HG03520 (cell line): ENCODE data around the gene PLVAP.

Experiments
- ATAC-seq: cut with Tn5 transposase; IDR thresholded peaks from one replicate; pipeline ENCODE4 v1.9.1; 2021; ENCODE audit warnings: mild to moderate bottlenecking, moderate library complexity; ENCODE audit not compliant: unreplicated experiment

Gene PLVAP

GRCh38 chr19:17304386-17305215 is 72.5 kb downstream of the PLVAP start:
- ATAC-seq, result no peak

GRCh38 chr19:17303940-17304267 is 73.2 kb downstream of the PLVAP start:
- ATAC-seq, result no peak

- ATAC-seq, result peak; percentile 42
These were observed 73.8 kb downstream of the PLVAP start, which contains the start of gene ABHD8 for GRCh38 chr19:17303167-17303939. ABHD8 (minus strand) TSS chr19:17303425; CDS start chr19:17301616, 1,809 bp downstream.

- no peak for ATAC-seq
These were observed 74.6 kb downstream of the PLVAP start for GRCh38 chr19:17302391-17303166.
